Adrenal gland (tissue), 5 donors: ENCODE results near the gene RASSF4.

ENCODE experiments used
- POLR2A ChIP-seq, 2 donors: fragments of 450-650 bp; IDR thresholded peaks; one replicate each; pipeline ENCODE4 v1.6.1; 2017; ENCODE audit warnings: antibody characterized with exemption in 2 of 2, mild to moderate bottlenecking in 2 of 2, moderate library complexity in 1 of 2
- TF ChIP-seq, protein P1 (sequence below), 6 experiments: fragments of 450-650 bp in 4 of 6; fragments of 200-600 bp in 2 of 6; sonication (generic) in 1 of 6; IDR thresholded peaks; 1 replicate in 5 of 6; 2 replicates in 1 of 6; pipeline versions ENCODE4 v1.5.1 to v1.8.0; 2016 to 2021; ENCODE audit warnings: antibody characterized with exemption in 6 of 6, mild to moderate bottlenecking in 2 of 6, moderate library complexity in 1 of 6
- donor health status: DM: no; HTN: no; CAD: no.

DNA sequence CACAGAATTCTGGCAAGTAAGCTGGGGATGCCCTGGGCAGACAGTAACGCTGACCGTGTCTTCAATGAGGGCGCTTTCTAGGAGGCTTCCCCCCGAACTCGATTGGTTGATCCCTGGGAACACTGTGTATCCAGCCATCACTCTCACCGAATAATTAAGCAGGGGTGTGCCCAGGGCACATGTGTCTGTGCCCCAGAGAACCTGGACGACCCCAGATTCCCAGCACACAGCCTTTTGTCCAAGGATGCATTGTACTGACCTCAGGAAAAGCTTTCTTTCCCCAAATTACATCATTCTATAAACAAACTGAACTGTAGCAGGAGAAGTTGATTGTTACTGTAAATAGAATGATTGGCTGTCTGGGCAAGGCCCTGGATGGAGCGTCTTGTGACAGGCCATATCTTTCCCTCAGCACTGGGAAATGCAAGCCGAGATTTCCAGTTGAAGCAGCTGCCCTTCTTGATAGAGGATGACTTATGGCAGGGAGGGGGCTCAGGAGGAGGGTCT lies 25.6 kb downstream of the RASSF4 start:
- TF ChIP-seq, protein P1, sequence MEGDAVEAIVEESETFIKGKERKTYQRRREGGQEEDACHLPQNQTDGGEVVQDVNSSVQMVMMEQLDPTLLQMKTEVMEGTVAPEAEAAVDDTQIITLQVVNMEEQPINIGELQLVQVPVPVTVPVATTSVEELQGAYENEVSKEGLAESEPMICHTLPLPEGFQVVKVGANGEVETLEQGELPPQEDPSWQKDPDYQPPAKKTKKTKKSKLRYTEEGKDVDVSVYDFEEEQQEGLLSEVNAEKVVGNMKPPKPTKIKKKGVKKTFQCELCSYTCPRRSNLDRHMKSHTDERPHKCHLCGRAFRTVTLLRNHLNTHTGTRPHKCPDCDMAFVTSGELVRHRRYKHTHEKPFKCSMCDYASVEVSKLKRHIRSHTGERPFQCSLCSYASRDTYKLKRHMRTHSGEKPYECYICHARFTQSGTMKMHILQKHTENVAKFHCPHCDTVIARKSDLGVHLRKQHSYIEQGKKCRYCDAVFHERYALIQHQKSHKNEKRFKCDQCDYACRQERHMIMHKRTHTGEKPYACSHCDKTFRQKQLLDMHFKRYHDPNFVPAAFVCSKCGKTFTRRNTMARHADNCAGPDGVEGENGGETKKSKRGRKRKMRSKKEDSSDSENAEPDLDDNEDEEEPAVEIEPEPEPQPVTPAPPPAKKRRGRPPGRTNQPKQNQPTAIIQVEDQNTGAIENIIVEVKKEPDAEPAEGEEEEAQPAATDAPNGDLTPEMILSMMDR (IDR thresholded peaks at IDR 0.05): no peak
- no peak for TF ChIP-seq POLR2A (IDR thresholded peaks at IDR 0.05)
